Adipocyte (in vitro differentiated cells): ENCODE results near the gene CYFIP1.

Experiments
- DNase-seq: peaks from one replicate; pipeline ENCODE4 v3.0.0-alpha.2; 2015; ENCODE audit warnings: low read depth
- H3K27me3 ChIP-seq: replicated peaks from 2 replicates; pipeline ENCODE4 v1.7.0; 2013; ENCODE audit warnings: mild to moderate bottlenecking, low read length, moderate library complexity; ENCODE audit not compliant: control insufficient read depth, insufficient read depth
- H3K36me3 ChIP-seq: 2 replicates; pipeline ENCODE4 v1.7.0; 2013; ENCODE audit warnings: low read length, mild to moderate bottlenecking, moderate library complexity; ENCODE audit not compliant: control insufficient read depth, insufficient read depth, severe bottlenecking
- H3K4me1 ChIP-seq: 2 replicates; pipeline ENCODE4 v1.7.0; 2013; ENCODE audit warnings: mild to moderate bottlenecking, low read length, moderate library complexity; ENCODE audit not compliant: control insufficient read depth, insufficient read depth
- H3K4me3 ChIP-seq: 2 replicates; pipeline ENCODE4 v1.7.0; 2013; ENCODE audit warnings: mild to moderate bottlenecking, low read length, moderate library complexity
- H3K9ac ChIP-seq: 2 replicates; pipeline ENCODE4 v1.7.0; 2013; ENCODE audit warnings: mild to moderate bottlenecking, low read length, moderate library complexity
- H3K9me3 ChIP-seq: 2 replicates; pipeline ENCODE4 v1.7.0; 2013; ENCODE audit warnings: mild to moderate bottlenecking, low read length, moderate library complexity; ENCODE audit not compliant: control insufficient read depth

The CYFIP1 gene

DNA sequence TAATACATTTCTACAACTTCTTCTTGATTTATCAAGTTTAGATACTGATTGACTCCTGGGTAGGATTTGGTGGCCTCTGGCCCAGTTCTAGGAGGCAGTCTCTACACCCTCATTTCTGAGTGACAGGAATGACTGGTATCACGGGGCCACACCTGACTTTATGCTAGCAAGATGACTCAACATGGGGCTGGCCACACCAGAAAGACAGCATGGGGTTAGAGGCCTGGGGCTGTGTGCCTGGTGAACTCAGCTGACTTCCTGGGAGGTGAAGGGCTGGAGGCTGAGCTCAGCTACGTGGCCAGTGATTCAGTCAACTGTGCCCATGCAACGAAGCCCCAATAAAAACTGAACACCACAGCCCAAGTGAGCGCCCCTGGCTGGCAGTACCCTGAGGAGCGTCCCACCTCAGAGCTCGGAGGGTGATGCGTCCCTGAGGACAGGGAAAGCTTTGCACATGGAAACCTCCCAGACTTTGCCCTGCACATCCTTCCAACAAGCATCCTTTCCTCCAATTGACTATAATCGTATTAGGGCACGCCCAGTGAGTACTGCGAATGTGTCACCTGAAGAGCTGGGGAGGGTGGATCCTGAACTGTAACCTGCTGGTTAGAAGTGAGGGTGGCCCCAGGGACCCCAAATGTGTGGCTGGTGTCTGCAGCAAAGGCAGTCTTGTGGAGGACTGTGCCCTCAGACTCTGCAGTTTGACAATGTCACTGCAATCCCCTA, 84.5 kb downstream of the CYFIP1 start:
- Histone ChIP-seq H3K9me3 (no peaks in the 10 kb centered on the region), H3K9ac (no peak overlapping the region), H3K4me1 (no peaks in the 10 kb centered on the region), H3K36me3 (peaks cover 60% of the 10 kb centered on the region), H3K4me3 (no peak overlapping the region), H3K27me3 (no peaks in the 10 kb centered on the region)
- DNase-seq = no peak

- no peak overlapping the region for H3K4me3 ChIP-seq
- no peaks in the 10 kb centered on the region for H3K27me3 ChIP-seq
- H3K36me3 ChIP-seq = peaks cover 47% of the 10 kb centered on the region
- no peaks in the 10 kb centered on the region for H3K4me1 ChIP-seq
- H3K9me3 ChIP-seq = no peaks in the 10 kb centered on the region
- no peak for DNase-seq
- H3K9ac ChIP-seq = no peak overlapping the region
Observed at GRCh38 chr15:22893881-22894280, 86.3 kb downstream of the CYFIP1 start.

GRCh38 chr15:22893081-22893480, 87.1 kb downstream of the CYFIP1 start:
- H3K9ac ChIP-seq = no peak overlapping the region
- H3K9me3 ChIP-seq = no peaks in the 10 kb centered on the region
- peaks cover 47% of the 10 kb centered on the region for H3K36me3 ChIP-seq
- no peak overlapping the region for H3K4me3 ChIP-seq
- no peaks in the 10 kb centered on the region for H3K27me3 ChIP-seq
- H3K4me1 ChIP-seq = peaks cover 4% of the 10 kb centered on the region
- no peak for DNase-seq

- no peak for DNase-seq
- Histone ChIP-seq H3K4me1 (peaks cover 11% of the 10 kb centered on the region), H3K36me3 (peaks cover 43% of the 10 kb centered on the region), H3K9me3 (no peaks in the 10 kb centered on the region), H3K27me3 (no peaks in the 10 kb centered on the region), H3K9ac (no peak overlapping the region), H3K4me3 (no peak overlapping the region)
Observed at GRCh38 chr15:22892333-22892732, 87.8 kb downstream of the CYFIP1 start.

GRCh38 chr15:22891426-22892210, 88.5 kb downstream of the CYFIP1 start:
- H3K4me3 ChIP-seq = no peak overlapping the region
- peaks cover 39% of the 10 kb centered on the region for H3K36me3 ChIP-seq
- no peak overlapping the region for H3K9ac ChIP-seq
- H3K4me1 ChIP-seq = peaks cover 16% of the 10 kb centered on the region
- H3K9me3 ChIP-seq = no peaks in the 10 kb centered on the region
- DNase-seq = no peak
- H3K27me3 ChIP-seq = no peaks in the 10 kb centered on the region

- Histone ChIP-seq H3K9me3 (no peaks in the 10 kb centered on the region), H3K4me1 (peaks cover 16% of the 10 kb centered on the region), H3K9ac (no peak overlapping the region), H3K36me3 (peaks cover 31% of the 10 kb centered on the region), H3K4me3 (no peak overlapping the region), H3K27me3 (no peaks in the 10 kb centered on the region)
- no peak for DNase-seq
Observed at GRCh38 chr15:22890296-22890695, 89.9 kb downstream of the CYFIP1 start.

- H3K4me1 ChIP-seq = peaks cover 16% of the 10 kb centered on the region
- no peaks in the 10 kb centered on the region for H3K27me3 ChIP-seq
- H3K9me3 ChIP-seq = no peaks in the 10 kb centered on the region
- no peak for DNase-seq
- H3K36me3 ChIP-seq = peaks cover 31% of the 10 kb centered on the region
- no peak overlapping the region for H3K9ac ChIP-seq
- no peak overlapping the region for H3K4me3 ChIP-seq
Observed at GRCh38 chr15:22889146-22889818, 90.9 kb downstream of the CYFIP1 start.

DNA sequence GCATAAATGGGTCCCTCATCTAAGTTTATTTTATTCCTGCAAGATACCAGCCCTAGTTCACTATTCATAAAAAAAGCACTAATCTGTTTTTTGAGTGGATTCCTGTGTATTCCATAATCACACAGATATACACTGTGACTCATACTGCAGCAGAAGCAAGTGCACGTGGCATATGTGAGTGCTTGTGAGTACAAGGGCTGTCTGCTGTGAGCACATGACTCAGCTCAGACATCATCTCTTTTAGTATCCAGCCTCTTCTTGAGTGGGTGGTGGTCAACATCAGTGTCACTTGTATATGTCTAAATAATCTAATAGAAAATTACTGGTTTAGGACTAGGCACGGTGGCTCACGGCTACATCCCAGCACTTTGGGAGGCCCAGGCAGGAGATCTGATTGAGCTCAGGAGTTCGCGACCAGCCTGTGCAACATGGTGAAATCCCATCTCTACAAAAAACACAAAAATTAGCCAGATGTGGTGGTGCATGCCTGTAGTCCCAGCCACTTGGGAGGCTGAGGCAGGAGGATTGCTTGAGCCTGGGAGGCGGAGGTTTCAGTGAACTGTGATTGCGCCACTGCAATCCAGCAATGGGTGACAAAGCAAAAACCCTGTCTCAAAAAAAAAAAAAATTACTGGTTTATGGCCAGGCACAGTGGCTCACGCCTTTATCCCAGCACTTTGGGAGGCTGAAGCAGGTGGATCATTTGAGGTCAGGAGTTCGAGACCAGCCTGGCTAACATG, 91.9 kb downstream of the CYFIP1 start:
- H3K27me3 ChIP-seq = no peaks in the 10 kb centered on the region
- H3K9me3 ChIP-seq = no peaks in the 10 kb centered on the region
- H3K36me3 ChIP-seq = peaks cover 23% of the 10 kb centered on the region
- DNase-seq = peak; percentile 87
- H3K4me1 ChIP-seq = peaks cover 16% of the 10 kb centered on the region
- H3K4me3 ChIP-seq = peak overlapping the region; percentile 35
- peak overlapping the region; percentile 68 for H3K9ac ChIP-seq

DNA sequence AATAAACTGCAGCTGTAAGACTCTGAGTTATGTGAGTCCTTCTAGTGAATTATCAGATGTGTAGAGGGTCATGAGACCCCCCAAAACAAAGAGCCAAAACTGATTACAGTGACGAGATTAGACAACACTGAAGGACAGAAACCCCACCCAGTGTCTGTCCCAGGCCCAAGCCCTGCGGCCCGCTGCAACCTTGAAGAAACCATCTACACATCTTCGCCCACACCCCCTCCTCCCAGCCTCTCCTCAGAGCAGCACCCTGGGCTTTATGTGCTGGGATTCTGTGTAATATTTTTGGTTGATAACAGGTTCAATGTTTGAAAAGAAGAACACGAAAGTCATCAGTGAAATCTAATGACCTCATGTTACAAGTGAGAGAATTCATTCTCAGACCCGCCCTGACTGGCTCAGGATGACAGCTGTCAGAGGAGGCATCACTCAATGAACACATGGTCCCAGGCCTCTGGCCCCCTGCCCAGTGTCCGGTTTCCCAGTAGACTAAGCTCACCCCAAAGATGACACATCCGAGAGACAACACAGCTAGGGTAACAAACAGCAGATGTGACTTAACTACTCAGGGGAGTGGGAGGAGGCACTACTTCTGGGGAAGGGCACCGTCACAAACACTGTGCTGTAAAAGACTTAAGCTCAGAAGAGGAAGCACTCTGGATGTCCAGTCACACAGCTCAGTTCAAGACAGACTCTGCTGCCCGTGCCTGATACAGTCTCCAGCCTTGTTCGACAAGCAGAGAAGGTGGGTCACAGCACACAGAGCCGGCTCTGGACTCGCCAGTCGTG, 92.8 kb downstream of the CYFIP1 start:
- Histone ChIP-seq H3K36me3 (peaks cover 20% of the 10 kb centered on the region), H3K9ac (peak overlapping the region; percentile 68), H3K4me3 (peak overlapping the region; percentile 35), H3K4me1 (peaks cover 16% of the 10 kb centered on the region), H3K27me3 (no peaks in the 10 kb centered on the region), H3K9me3 (no peaks in the 10 kb centered on the region)
- DNase-seq = peak; percentile 42

- Histone ChIP-seq H3K9ac (no peak overlapping the region), H3K4me3 (no peak overlapping the region), H3K9me3 (no peaks in the 10 kb centered on the region), H3K4me1 (peaks cover 16% of the 10 kb centered on the region), H3K36me3 (peaks cover 31% of the 10 kb centered on the region), H3K27me3 (no peaks in the 10 kb centered on the region)
- DNase-seq = no peak
Observed at GRCh38 chr15:22885120-22885519, 95.0 kb downstream of the CYFIP1 start.
